CD4-positive, alpha-beta T cell (primary cell): Measurements from ENCODE around the gene NINL. TPM values are rescaled to one million over a fixed set of nuclear protein-coding genes. Genes with fewer than 3 reads are reported as not detected.

Source experiments
- ATAC-seq: fragments of 200-7000 bp; cut with Tn5 transposase; one replicate; pipeline ENCODE4 v1.10.0; 2022; ENCODE audit warnings: mild to moderate bottlenecking; ENCODE audit not compliant: poor library complexity
- CTCF ChIA-PET: fragments of 350-600 bp; sonication (Branson Sonifier 250); formaldehyde crosslinking; loops from one replicate; lab custom pipeline; 2021; ENCODE audit warnings: antibody characterized with exemption, inconsistent platforms; lab: Charles Lee
- POLR2A ChIA-PET: fragments of 350-600 bp; sonication (Branson Sonifier 250); formaldehyde crosslinking; loops from one replicate; lab custom pipeline; 2021; ENCODE audit warnings: antibody characterized with exemption, inconsistent platforms; lab: Charles Lee
- DNase-seq, 14 experiments: peaks; one replicate each; pipeline ENCODE4 v3.0.0-alpha.2; 2013 to 2020; ENCODE audit warnings: mixed read lengths in 2 of 14
- H3K27ac ChIP-seq, 2 donors: one replicate each; pipeline versions ENCODE4 v1.5.1 to v1.7.0; 2013; ENCODE audit warnings: low read length in 2 of 2, low read depth in 1 of 2, mild to moderate bottlenecking in 1 of 2
- H3K27me3 ChIP-seq, 2 experiments: 1 replicate in 1 of 2; 2 replicates in 1 of 2; pipeline versions ENCODE4 v1.6.1 to v1.7.0; 2013; ENCODE audit warnings: low read length in 2 of 2, control low read depth in 1 of 2, mild to moderate bottlenecking in 1 of 2, moderate library complexity in 1 of 2; ENCODE audit not compliant: insufficient read depth in 2 of 2, control insufficient read depth in 1 of 2
- H3K36me3 ChIP-seq: one replicate; pipeline ENCODE4 v1.6.1; 2013; ENCODE audit warnings: low read length, control low read depth; ENCODE audit not compliant: insufficient read depth
- H3K4me1 ChIP-seq: one replicate; pipeline ENCODE4 v1.6.1; 2013; ENCODE audit warnings: low read length, control low read depth; ENCODE audit not compliant: insufficient read depth
- H3K4me3 ChIP-seq: one replicate; pipeline ENCODE4 v1.5.1; 2013; ENCODE audit warnings: mild to moderate bottlenecking, low read length, moderate library complexity
- H3K9me3 ChIP-seq, 2 experiments: 1 replicate in 1 of 2; 2 replicates in 1 of 2; pipeline versions ENCODE4 v1.6.1 to v1.7.0; 2013; ENCODE audit warnings: low read length in 2 of 2, mild to moderate bottlenecking in 2 of 2, control low read depth in 1 of 2, moderate library complexity in 1 of 2; ENCODE audit not compliant: control insufficient read depth in 1 of 2, insufficient read depth in 1 of 2
- H3K27ac Mint-ChIP-seq: one replicate; pipeline ENCODE4 v1.8.0; 2020; ENCODE audit warnings: mixed read lengths
- H3K27me3 Mint-ChIP-seq: one replicate; pipeline ENCODE4 v1.8.0; 2021; ENCODE audit warnings: mixed read lengths
- H3K36me3 Mint-ChIP-seq: one replicate; pipeline ENCODE4 v1.8.0; 2021; ENCODE audit warnings: low read depth, mixed read lengths
- H3K4me1 Mint-ChIP-seq: one replicate; pipeline ENCODE4 v1.8.0; 2021; ENCODE audit warnings: low read depth, mixed read lengths
- H3K4me3 Mint-ChIP-seq: one replicate; pipeline ENCODE4 v1.8.0; 2020; ENCODE audit warnings: mild to moderate bottlenecking, mixed read lengths
- H3K9me3 Mint-ChIP-seq: one replicate; pipeline ENCODE4 v1.8.0; 2020; ENCODE audit warnings: mixed read lengths
- intact Hi-C, 2 experiments: fragments of 100-400 bp; cut with DNase I in 1 of 2; cut with micrococcal nuclease in 1 of 2; formaldehyde crosslinking; loops; one replicate each; pipeline versions ENCODE4 v1.15.1 to v1.9.0; 2023 to 2025; cut with DNase I, micrococcal nuclease
- total RNA-seq, 174 experiments: library from RNA in 2 of 174; stranded (reverse) in 2 of 174; gene quantifications; one replicate each; pipeline ENCODE4 v1.2.3 and lab custom pipeline; 2021 to 2026
- TF ChIP-seq, protein P1 (sequence below): fragments of 200-600 bp; IDR thresholded peaks from one replicate; pipeline ENCODE4 v1.8.0; 2022; ENCODE audit warnings: antibody characterized with exemption, mild to moderate bottlenecking

The NINL gene
- total RNA-seq, 2 experiments from 2014 or later = 2.7 to 4.0 TPM

DNA sequence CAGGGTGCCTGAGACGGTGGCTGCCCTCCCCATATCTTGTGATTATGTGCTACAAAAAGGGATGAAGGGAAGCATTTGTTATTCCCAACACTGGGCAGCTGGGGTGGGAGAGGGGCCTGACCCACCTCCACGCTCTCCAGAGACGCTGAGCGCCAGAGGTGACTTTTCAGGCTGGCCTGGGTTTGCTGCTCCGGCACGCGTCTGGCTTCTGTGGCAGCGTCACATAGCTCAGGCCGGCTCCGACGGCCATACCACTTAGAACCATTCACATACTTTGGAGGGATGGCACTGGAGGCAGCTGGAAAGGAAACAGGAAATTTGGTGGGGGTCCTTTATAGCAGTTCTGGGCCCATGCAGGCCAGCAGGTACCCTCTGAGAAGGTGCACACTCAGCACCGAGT is 72.6 kb downstream of the NINL start:
- peaks cover 28 to 46% of the 10 kb centered on the region in 2 experiments for H3K9me3 ChIP-seq
- H3K27ac Mint-ChIP-seq = no peak overlapping the region
- H3K9me3 Mint-ChIP-seq = peaks cover 17% of the 10 kb centered on the region
- H3K27me3 Mint-ChIP-seq = no peaks in the 10 kb centered on the region
- H3K4me1 Mint-ChIP-seq = no peaks in the 10 kb centered on the region
- ATAC-seq (no peak), DNase-seq (no peak)
- TF ChIP-seq, protein P1, sequence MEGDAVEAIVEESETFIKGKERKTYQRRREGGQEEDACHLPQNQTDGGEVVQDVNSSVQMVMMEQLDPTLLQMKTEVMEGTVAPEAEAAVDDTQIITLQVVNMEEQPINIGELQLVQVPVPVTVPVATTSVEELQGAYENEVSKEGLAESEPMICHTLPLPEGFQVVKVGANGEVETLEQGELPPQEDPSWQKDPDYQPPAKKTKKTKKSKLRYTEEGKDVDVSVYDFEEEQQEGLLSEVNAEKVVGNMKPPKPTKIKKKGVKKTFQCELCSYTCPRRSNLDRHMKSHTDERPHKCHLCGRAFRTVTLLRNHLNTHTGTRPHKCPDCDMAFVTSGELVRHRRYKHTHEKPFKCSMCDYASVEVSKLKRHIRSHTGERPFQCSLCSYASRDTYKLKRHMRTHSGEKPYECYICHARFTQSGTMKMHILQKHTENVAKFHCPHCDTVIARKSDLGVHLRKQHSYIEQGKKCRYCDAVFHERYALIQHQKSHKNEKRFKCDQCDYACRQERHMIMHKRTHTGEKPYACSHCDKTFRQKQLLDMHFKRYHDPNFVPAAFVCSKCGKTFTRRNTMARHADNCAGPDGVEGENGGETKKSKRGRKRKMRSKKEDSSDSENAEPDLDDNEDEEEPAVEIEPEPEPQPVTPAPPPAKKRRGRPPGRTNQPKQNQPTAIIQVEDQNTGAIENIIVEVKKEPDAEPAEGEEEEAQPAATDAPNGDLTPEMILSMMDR = no peak
- CTCF ChIA-PET = interaction anchor here (0.5 kb wide), 1 partner anchor 462 kb away, joined by 3 read pairs; no protein-coding TSS in a partner anchor
- POLR2A ChIA-PET = no interaction called here
- no peak overlapping the region for H3K4me3 ChIP-seq
- no peaks in the 10 kb centered on the region for H3K36me3 ChIP-seq
- intact Hi-C loops = no loop called here
- H3K4me3 Mint-ChIP-seq = no peak overlapping the region
- peaks cover 82% of the 10 kb centered on the region for H3K36me3 Mint-ChIP-seq
- no peak overlapping the region for H3K27ac ChIP-seq
- no peaks in the 10 kb centered on the region for H3K27me3 ChIP-seq
- no peaks in the 10 kb centered on the region for H3K4me1 ChIP-seq

DNA sequence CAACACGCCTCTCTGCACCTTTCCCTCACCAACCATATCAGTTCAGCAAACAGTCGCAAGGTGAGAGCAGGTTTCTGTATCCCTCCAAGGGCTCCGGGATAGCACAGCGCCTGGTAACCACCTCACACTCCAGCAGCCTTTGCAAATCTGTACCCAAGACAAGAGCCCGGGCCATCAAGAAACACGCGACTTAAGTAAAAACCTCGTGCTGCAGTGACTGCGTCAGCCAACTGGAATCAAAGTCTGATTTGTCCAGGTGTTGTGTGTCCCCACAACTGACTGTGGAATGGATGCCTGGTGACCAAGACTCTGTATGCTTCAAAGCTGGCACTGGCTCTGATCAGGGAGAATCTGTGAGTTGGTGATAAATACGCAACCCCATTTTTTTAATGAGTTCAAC is 74.1 kb downstream of the NINL start:
- H3K4me3 ChIP-seq = no peak overlapping the region
- ATAC-seq = no peak
- POLR2A ChIA-PET = no interaction called here
- Mint-ChIP-seq H3K4me3 (no peak overlapping the region), H3K4me1 (no peaks in the 10 kb centered on the region), H3K9me3 (peaks cover 16% of the 10 kb centered on the region), H3K27me3 (no peaks in the 10 kb centered on the region), H3K27ac (no peak overlapping the region), H3K36me3 (peaks cover 67% of the 10 kb centered on the region)
- no peaks in the 10 kb centered on the region for H3K27me3 ChIP-seq
- intact Hi-C loops = no loop called here
- no peak overlapping the region for H3K27ac ChIP-seq
- CTCF ChIA-PET = no interaction called here
- H3K4me1 ChIP-seq = no peaks in the 10 kb centered on the region
- H3K9me3 ChIP-seq = peaks cover 28 to 38% of the 10 kb centered on the region in 2 experiments
- no peaks in the 10 kb centered on the region for H3K36me3 ChIP-seq
- DNase-seq = no peak
- TF ChIP-seq, protein P1 = no peak

DNA sequence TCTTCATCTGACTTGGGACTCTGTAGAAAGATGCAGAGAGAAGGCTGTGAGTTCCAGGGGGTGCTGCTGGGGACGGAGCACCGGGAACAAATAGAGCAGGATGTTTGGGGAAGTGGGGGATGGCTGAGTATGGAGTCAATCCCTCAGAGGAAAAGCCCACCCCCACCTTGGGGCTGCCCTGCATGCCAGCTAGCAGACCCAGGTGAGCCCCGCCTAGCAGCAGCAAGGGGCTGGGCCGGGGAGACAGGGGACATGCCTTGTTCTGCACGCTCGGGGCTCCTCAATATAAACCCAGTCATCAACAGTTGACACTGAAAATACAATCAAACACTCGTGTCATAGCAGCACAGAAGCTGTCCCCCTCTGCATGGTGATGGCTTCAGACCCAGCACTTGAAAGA is 74.6 kb downstream of the NINL start:
- TF ChIP-seq, protein P1 = no peak
- H3K27ac ChIP-seq = no peak overlapping the region
- DNase-seq (no peak), ATAC-seq (no peak)
- H3K9me3 Mint-ChIP-seq = peaks cover 13% of the 10 kb centered on the region
- peaks cover 28 to 34% of the 10 kb centered on the region in 2 experiments for H3K9me3 ChIP-seq
- H3K36me3 ChIP-seq = no peaks in the 10 kb centered on the region
- H3K4me3 Mint-ChIP-seq = no peak overlapping the region
- H3K27ac Mint-ChIP-seq = no peak overlapping the region
- H3K27me3 Mint-ChIP-seq = no peaks in the 10 kb centered on the region
- POLR2A ChIA-PET = no interaction called here
- H3K4me1 Mint-ChIP-seq = no peaks in the 10 kb centered on the region
- H3K36me3 Mint-ChIP-seq = peaks cover 63% of the 10 kb centered on the region
- no peak overlapping the region for H3K4me3 ChIP-seq
- no peaks in the 10 kb centered on the region for H3K4me1 ChIP-seq
- no peaks in the 10 kb centered on the region for H3K27me3 ChIP-seq
- intact Hi-C loops = no loop called here
- CTCF ChIA-PET = no interaction called here
